A549 (cell line): ENCODE measurements around the gene PCDH10.

Experiments
- CTCF ChIP-seq: fragments of >200 bp; sonication (Bioruptor Twin); formaldehyde crosslinking; IDR thresholded peaks from 3 replicates; pipeline ENCODE4 v1.5.1; 2016
- HOXA7 ChIP-seq: fragments of 250-450 bp; sonication (Bioruptor Pico); IDR thresholded peaks from 2 replicates; pipeline ENCODE4 v1.5.0; 2020; ENCODE audit warnings: mild to moderate bottlenecking, moderate library complexity
- NR3C1 ChIP-seq: fragments of >200 bp; sonication (Bioruptor Twin); formaldehyde crosslinking; IDR thresholded peaks from 3 replicates; pipeline ENCODE4 v1.6.1; 2017

DNA sequence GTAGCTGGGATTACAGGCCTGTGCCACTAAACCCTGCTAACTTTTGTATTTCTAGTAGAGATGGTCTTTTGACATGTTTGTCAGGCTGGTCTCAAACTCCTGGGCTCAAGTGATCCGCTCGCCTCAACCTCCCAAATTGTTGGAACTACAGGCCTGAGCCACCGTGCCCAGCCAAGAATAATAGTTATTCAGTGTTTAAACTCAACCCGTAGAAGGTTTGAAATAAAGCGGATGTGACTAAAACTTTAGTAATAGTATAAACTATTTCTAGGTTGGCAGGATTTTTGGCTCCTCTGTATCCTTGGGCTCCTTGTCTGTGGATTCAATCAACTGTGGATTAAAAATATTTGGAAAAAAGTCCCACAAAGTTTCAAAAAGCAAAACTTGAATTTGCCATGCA, 37.8 kb downstream of the PCDH10 start:
- no peak for TF ChIP-seq NR3C1
- no peak for TF ChIP-seq HOXA7 (CRISPR knock-in tag)
- TF ChIP-seq CTCF = no peak
